ENCODE data around the gene FBXO42.
A peak's percentile ranks its signal among the peaks of the same experiment; 100 is the strongest.

The FBXO42 gene

DNA sequence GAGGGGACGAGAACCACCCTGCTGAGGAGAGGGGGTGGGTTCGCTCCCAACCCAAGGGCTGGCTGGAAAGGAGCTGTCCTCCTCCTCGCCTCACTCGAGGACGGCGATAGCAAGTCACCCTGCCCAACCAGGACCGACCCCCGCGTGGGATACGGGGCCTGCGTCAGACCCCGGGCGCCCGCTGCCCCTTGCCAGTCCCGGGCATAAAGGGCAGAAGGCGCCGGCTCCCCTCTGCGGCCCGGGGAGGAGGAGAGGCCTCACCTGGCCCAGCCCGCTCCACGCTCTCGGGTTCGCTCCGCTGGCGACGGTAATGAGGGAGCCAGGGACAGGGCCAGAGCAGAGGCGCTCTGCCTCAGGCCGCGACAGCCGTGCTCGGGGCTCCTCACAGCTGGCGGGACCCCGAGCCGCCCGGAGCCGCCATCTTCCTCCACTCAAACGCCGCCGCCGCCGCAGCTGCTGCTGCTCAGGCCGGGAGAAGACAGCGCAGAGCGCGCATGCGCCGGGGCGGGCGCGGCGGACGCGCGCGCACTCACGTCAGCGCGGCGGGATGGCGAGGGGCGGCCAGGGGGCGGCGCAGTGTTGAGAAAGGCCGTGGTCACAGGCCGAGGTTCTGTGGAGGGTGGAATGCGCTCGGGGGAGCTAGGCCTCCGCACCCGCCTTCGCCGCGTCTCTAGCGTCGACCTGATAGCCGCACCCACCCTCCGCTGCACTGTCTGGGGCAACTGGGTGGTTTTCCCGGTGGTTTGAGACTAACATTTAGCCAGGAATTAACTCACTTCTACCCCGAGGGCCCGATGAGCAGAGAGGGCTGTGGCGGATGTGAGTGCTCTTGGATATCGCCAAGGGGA is at the start of gene FBXO42:
Gene FBXO42 (minus strand): TSS at position 487 of the 848 bp plus-strand sequence. CDS start 37,062 bp downstream, outside the sequence.
- DNase-seq (peak; percentile 91), ATAC-seq (replicated peaks) (peak; percentile 94 to 95)
- H3K4me3 Mint-ChIP-seq = peak within 1 kb of the TSS; percentile 94 to 97
- no peaks in the 10 kb centered on the region for H3K9me3 Mint-ChIP-seq
- H3K4me1 Mint-ChIP-seq = peaks cover 13 to 47% of the 10 kb centered on the region in 2 donors
- peak within 1 kb of the TSS; percentile 97 for H3K27ac Mint-ChIP-seq
- no peaks in the 10 kb centered on the region for H3K27me3 Mint-ChIP-seq
- H3K36me3 Mint-ChIP-seq = peaks cover 0 to 2% of the 10 kb centered on the region in 2 donors

GRCh38 chr1:16398371-16398953 is 46.2 kb upstream of the FBXO42 start:
- H3K4me3 Mint-ChIP-seq = no peak overlapping the region
- peak overlapping the region; percentile 90 for H3K27ac Mint-ChIP-seq
- H3K9me3 Mint-ChIP-seq = no peaks in the 10 kb centered on the region

GRCh38 chr1:16397120-16397519 is 44.8 kb upstream of the FBXO42 start:
- Mint-ChIP-seq H3K27me3 (no peaks in the 10 kb centered on the region), H3K27ac (peak overlapping the region; percentile 90), H3K9me3 (no peaks in the 10 kb centered on the region), H3K4me3 (no peak overlapping the region), H3K36me3 (peaks cover 40 to 59% of the 10 kb centered on the region in 2 donors), H3K4me1 (peaks cover 34 to 47% of the 10 kb centered on the region in 2 donors)
- ATAC-seq (replicated peaks) (no peak), DNase-seq (no peak)

More at GRCh38 chr1:16398371-16398953, 46.2 kb upstream of the FBXO42 start:
- DNase-seq (no peak), ATAC-seq (replicated peaks) (no peak)
- peaks cover 21 to 34% of the 10 kb centered on the region in 2 donors for H3K4me1 Mint-ChIP-seq
- H3K27me3 Mint-ChIP-seq = no peaks in the 10 kb centered on the region
- peaks cover 31 to 46% of the 10 kb centered on the region in 2 donors for H3K36me3 Mint-ChIP-seq

GRCh38 chr1:16396591-16396990 is 44.3 kb upstream of the FBXO42 start:
- Mint-ChIP-seq H3K27ac (peak overlapping the region; percentile 90), H3K27me3 (no peaks in the 10 kb centered on the region), H3K9me3 (no peaks in the 10 kb centered on the region), H3K4me1 (peaks cover 38 to 53% of the 10 kb centered on the region in 2 donors), H3K36me3 (peaks cover 41 to 57% of the 10 kb centered on the region in 2 donors), H3K4me3 (no peak overlapping the region)
- no peak for ATAC-seq (replicated peaks)
- DNase-seq = no peak

GRCh38 chr1:16394977-16395376 is 42.7 kb upstream of the FBXO42 start:
- DNase-seq (no peak), ATAC-seq (replicated peaks) (no peak)
- H3K36me3 Mint-ChIP-seq = peaks cover 46 to 62% of the 10 kb centered on the region in 2 donors
- peaks cover 51 to 69% of the 10 kb centered on the region in 2 donors for H3K4me1 Mint-ChIP-seq
- H3K4me3 Mint-ChIP-seq = no peak overlapping the region
- H3K27ac Mint-ChIP-seq = no peak overlapping the region
- no peaks in the 10 kb centered on the region for H3K27me3 Mint-ChIP-seq
- H3K9me3 Mint-ChIP-seq = no peaks in the 10 kb centered on the region

GRCh38 chr1:16393570-16394521 is 41.6 kb upstream of the FBXO42 start:
- peaks cover 52 to 66% of the 10 kb centered on the region in 2 donors for H3K4me1 Mint-ChIP-seq
- ATAC-seq (replicated peaks) = no peak
- DNase-seq = no peak
- H3K4me3 Mint-ChIP-seq = no peak overlapping the region
- no peaks in the 10 kb centered on the region for H3K9me3 Mint-ChIP-seq
- H3K36me3 Mint-ChIP-seq = peaks cover 39 to 56% of the 10 kb centered on the region in 2 donors
- peak overlapping the region; percentile 9 for H3K27ac Mint-ChIP-seq
- H3K27me3 Mint-ChIP-seq = no peaks in the 10 kb centered on the region

- Mint-ChIP-seq H3K36me3 (peaks cover 33 to 49% of the 10 kb centered on the region in 2 donors), H3K27me3 (no peaks in the 10 kb centered on the region), H3K9me3 (no peaks in the 10 kb centered on the region), H3K4me3 (no peak overlapping the region), H3K4me1 (peaks cover 45 to 62% of the 10 kb centered on the region in 2 donors), H3K27ac (peak overlapping the region; percentile 89)
- ATAC-seq (replicated peaks) (no peak), DNase-seq (no peak)
These were observed 40.7 kb upstream of the FBXO42 start for GRCh38 chr1:16392740-16393569.

DNA sequence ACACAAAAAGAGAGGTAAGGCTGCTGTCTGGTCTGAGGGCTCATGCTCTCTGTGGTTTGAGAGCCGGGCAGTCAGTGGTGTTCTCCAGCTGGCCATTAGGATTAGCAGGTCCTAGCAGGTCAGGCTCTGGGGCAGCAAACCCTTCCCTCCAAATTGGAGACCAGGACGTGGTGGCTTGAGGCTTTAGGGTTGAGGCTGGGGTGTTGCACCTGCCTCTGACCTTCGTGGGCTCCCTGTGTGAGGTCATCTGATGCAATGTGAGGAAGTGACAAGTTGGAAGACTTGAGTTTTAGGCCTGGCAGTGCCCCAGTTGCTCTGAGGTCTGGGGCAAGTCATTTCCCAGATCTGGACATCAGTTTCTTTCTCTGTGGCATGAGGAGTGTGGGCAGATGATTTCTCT is 39.1 kb upstream of the FBXO42 start:
- Mint-ChIP-seq H3K4me3 (no peak overlapping the region), H3K9me3 (no peaks in the 10 kb centered on the region), H3K27me3 (no peaks in the 10 kb centered on the region), H3K4me1 (peaks cover 43 to 60% of the 10 kb centered on the region in 2 donors), H3K36me3 (peaks cover 27 to 41% of the 10 kb centered on the region in 2 donors), H3K27ac (peak overlapping the region; percentile 69)
- DNase-seq (no peak), ATAC-seq (replicated peaks) (peak in 1 of 2 donors; percentile 28)

DNA sequence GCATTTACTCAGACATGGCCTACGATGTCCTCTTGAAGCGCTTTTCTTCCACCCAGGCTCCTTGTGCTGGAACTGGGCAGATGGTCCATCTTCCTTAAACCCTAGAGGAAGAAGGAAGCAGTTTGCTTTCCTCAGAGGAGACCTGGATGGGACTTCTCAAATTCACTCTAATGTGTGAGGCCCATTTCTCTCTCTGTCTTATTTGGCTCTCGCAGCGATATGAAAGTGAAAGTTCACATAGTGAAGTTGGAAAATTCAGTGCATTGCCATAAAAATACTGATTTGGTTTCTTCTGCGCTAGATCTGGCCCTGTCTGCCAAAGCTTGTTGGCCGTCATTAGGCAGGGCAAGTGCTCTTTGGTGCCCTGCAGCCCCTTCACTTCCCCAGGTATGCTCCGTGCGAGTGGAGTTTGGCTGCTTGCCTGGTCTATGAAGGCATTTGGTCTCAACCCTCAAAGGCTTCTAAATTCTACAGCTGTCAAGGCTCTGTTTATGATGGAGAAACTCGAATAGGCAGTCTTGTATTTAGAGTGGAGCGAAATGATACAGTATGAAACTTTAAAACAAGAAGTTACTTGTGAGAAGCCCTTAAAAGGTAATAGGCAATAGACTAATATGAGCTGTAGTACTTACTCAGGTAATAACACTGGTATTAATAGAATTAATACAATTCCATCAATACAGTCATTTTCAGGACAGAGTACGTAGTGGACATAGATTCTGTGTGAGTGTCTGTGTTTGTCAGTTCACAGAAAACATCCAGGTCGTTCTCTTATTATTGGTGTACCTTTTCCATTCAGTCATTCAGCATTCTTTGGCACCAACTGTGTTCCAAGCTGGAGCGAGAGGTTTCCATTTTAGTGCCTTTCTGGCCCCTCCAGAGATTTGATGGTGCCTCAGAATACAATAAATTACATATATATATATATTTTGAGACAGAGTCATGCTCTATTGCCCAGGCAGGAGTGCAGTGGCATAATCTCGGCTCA is 35.2 kb upstream of the FBXO42 start:
- Mint-ChIP-seq H3K27me3 (no peaks in the 10 kb centered on the region), H3K4me3 (peak overlapping the region; percentile 82 to 86), H3K4me1 (peaks cover 56 to 76% of the 10 kb centered on the region in 2 donors), H3K27ac (peak overlapping the region; percentile 96), H3K9me3 (no peaks in the 10 kb centered on the region), H3K36me3 (peaks cover 39 to 44% of the 10 kb centered on the region in 2 donors)
- no peak for DNase-seq
- ATAC-seq (replicated peaks) = peak; percentile 87 to 89

GRCh38 chr1:16386454-16387113 is 34.3 kb upstream of the FBXO42 start:
- peak overlapping the region; percentile 91 for H3K27ac Mint-ChIP-seq
- peaks cover 37 to 44% of the 10 kb centered on the region in 2 donors for H3K36me3 Mint-ChIP-seq
- H3K27me3 Mint-ChIP-seq = no peaks in the 10 kb centered on the region
- H3K4me3 Mint-ChIP-seq = peak overlapping the region; percentile 43 to 72
- ATAC-seq (replicated peaks) (peak in 1 of 2 donors; percentile 38), DNase-seq (no peak)
- peaks cover 53 to 73% of the 10 kb centered on the region in 2 donors for H3K4me1 Mint-ChIP-seq
- H3K9me3 Mint-ChIP-seq = no peaks in the 10 kb centered on the region

DNA sequence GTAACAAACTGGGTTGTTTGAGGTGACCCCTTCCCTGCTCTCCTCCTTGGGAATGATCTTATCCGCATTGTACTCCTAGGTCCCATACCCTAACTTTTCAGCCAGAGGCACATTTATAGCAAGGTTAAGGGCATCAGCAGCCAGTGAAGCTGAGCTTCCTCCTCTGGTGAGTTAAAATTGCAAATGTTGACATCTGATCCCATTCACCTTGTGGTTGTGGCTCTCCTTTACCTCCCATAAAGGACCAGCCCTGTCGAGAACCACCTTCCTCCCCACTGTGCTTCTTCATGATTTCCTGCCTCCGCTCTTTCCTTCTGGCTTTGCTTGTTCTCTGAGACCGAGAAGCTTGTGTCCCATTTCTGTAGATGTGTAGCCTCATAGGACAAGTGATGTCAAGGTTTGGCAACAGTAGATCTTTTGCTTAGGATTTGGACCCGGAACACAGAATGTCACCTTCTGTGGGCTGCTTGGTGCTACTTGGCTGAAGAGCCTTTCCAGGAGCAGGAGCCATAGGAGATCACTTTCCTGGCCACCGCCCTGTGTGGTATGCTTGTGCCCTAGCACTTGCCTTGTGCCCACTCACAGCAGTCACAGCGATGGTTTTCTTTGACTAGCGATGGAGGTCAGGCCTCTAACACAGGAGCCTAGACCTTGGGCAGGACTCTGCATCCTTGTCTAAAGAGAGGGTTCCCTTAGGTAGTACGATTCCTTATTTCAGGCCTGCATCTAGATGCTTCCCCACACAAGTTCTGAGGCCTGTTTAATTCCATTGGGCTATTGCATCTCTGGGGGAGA is 33.6 kb upstream of the FBXO42 start:
- no peaks in the 10 kb centered on the region for H3K9me3 Mint-ChIP-seq
- DNase-seq (no peak), ATAC-seq (replicated peaks) (no peak)
- peaks cover 37 to 42% of the 10 kb centered on the region in 2 donors for H3K36me3 Mint-ChIP-seq
- no peaks in the 10 kb centered on the region for H3K27me3 Mint-ChIP-seq
- H3K4me1 Mint-ChIP-seq = peaks cover 47 to 71% of the 10 kb centered on the region in 2 donors
- peak overlapping the region; percentile 91 for H3K27ac Mint-ChIP-seq
- H3K4me3 Mint-ChIP-seq = peak overlapping the region; percentile 43 to 72
